GM19328 (cell line): ENCODE data around the gene FGF10.

ENCODE experiments used
- ATAC-seq: cut with Tn5 transposase; IDR thresholded peaks from one replicate; pipeline ENCODE4 v1.9.1; 2021; ENCODE audit warnings: mild to moderate bottlenecking, moderate library complexity; ENCODE audit not compliant: unreplicated experiment

The FGF10 gene

DNA sequence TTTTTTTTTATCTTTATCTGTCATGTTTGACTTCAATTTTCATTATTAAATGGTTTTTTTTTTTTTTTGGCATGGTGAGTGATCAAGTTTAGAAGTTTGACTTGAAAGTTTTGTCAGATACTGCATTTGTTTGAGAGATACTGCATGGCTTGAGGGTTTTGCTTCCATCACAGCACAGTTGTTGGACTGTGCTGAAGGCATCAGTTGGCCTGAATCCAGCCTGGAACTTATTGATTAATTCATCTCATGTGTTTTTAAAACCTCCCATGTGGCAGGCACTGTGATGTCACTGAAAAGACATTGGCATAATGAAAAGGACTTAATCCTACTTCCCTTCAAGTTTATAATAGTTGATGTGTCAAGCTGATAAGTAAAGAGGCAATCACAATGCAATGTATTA, 128.4 kb downstream of the FGF10 start:
- no peak for ATAC-seq

DNA sequence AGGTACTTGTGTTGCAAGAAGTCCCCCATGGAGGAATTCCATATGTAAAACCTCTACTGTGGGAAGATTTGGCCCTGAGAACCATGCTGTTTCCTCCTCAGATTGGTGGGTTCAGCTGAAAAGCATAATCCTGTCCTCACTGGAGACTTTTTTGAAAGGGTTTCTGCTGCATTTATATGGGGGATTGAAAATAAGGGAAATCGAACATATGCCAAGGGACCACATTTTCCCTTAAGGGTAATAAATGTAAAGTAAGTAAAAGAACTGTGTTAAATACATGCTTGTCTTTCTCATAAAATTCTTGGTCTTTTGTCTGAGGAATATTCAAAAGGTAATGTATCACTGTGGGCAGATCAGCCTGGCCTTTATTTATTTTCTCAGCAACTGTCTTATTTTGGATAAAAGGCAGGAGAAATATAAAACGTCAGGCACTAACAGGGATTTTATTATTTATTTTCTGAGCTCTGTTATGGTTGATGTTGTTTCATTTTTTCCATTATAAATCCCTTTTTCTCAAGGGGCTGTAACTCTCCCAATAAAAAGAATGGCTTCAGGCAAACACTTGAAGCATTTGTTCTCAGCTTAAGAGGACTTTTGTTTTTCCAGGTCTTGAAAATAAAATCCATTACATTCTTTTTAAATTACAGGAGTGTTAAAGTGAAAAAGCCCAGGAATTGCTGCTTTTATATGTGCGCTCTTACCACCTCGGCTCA, 131.4 kb downstream of the FGF10 start:
- no peak for ATAC-seq

DNA sequence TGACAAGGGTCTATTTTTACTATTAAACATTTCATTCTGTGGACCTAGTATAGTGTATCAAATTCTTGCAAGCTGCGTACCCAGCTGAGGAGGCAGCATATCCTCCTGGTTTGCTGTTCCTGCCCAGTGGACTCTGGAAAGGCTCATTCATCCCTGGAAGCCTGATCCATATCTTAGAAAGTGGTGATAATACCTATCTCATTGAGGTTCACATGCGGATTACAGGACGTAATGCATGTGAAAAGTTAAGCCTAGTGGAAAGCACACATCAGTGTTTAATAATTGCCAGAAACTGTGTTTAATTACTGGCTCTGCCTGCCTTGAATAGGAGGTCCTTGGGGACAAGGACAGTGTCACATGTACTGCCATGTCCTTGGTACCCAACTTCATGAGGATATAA, 132.0 kb downstream of the FGF10 start:
- no peak for ATAC-seq
